ENCODE measurements around the gene NSMF. TPM values are rescaled to one million over a fixed set of nuclear protein-coding genes. Genes with fewer than 3 reads are reported as not detected.
A peak's percentile ranks its signal among the peaks of the same experiment; 100 is the strongest.

Gene NSMF
- total RNA-seq, 1 donor: 29.6 TPM

- no peak for DNase-seq (ENCODE audit: low read depth)
- TF ChIP-seq CTCF (IDR thresholded peaks at IDR 0.05; ENCODE audit: insufficient read depth, low read length): no peak
- no peak overlapping the region for H3K4me3 ChIP-seq (ENCODE audit: low read depth, low read length)
These were observed 27.0 kb upstream of the NSMF start for GRCh38 chr9:137486141-137486490.

GRCh38 chr9:137485343-137486140, 26.4 kb upstream of the NSMF start:
- DNase-seq (ENCODE audit: low read depth): no peak
- no peak for TF ChIP-seq CTCF (IDR thresholded peaks at IDR 0.05; ENCODE audit: insufficient read depth, low read length)
- H3K4me3 ChIP-seq (ENCODE audit: low read depth, low read length): no peak overlapping the region

GRCh38 chr9:137484551-137485315, 25.6 kb upstream of the NSMF start:
- no peak overlapping the region for H3K4me3 ChIP-seq (ENCODE audit: low read depth, low read length)
- no peak for DNase-seq (ENCODE audit: low read depth)
- TF ChIP-seq CTCF (IDR thresholded peaks at IDR 0.05; ENCODE audit: insufficient read depth, low read length): no peak

GRCh38 chr9:137482094-137482781, 23.1 kb upstream of the NSMF start:
- peak; percentile 56 for DNase-seq (ENCODE audit: low read depth)
- TF ChIP-seq CTCF (IDR thresholded peaks at IDR 0.05; ENCODE audit: insufficient read depth, low read length): no peak
- H3K4me3 ChIP-seq (ENCODE audit: low read depth, low read length): no peak overlapping the region

GRCh38 chr9:137480686-137481683, 21.9 kb upstream of the NSMF start:
- H3K4me3 ChIP-seq (ENCODE audit: low read depth, low read length): no peak overlapping the region
- TF ChIP-seq CTCF (IDR thresholded peaks at IDR 0.05; ENCODE audit: insufficient read depth, low read length): no peak
- DNase-seq (ENCODE audit: low read depth): no peak
